ENCODE data around the gene OR13C8. TPM values are rescaled to one million over a fixed set of nuclear protein-coding genes. Genes with fewer than 3 reads are reported as not detected.
"Not testable (repeated sequence)": the region's sequence is repeated elsewhere in the genome, so short reads cannot be mapped to it uniquely, and the experiment has no call there.

OR13C8 gene, protein sequence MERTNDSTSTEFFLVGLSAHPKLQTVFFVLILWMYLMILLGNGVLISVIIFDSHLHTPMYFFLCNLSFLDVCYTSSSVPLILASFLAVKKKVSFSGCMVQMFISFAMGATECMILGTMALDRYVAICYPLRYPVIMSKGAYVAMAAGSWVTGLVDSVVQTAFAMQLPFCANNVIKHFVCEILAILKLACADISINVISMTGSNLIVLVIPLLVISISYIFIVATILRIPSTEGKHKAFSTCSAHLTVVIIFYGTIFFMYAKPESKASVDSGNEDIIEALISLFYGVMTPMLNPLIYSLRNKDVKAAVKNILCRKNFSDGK
- total RNA-seq = not detected

GRCh38 chr9:104568868-104569267, at the start of gene OR13C8:
Gene OR13C8, plus strand, starts transcription at chr9:104569168. Its CDS starts 0 bp downstream, at chr9:104569168.
- Histone ChIP-seq H3K4me3 (no peak within 1 kb of the TSS), H3K36me3 (no peaks in the 10 kb centered on the region), H3K9me3 (peaks cover 0 to 15% of the 10 kb centered on the region in 2 donors), H3K27me3 (no peaks in the 10 kb centered on the region), H3K27ac (no peak within 1 kb of the TSS), H3K4me1 (no peaks in the 10 kb centered on the region)
- DNase-seq (ENCODE audit: low spot score in 2 of 2) = no peak
- intact Hi-C loops (cut with DNase I; ENCODE audit: low total_unique reads) = no loop called here
- no peak for TF ChIP-seq POLR2AphosphoS5 (IDR thresholded peaks at IDR 0.05)
- TF ChIP-seq, protein P1, sequence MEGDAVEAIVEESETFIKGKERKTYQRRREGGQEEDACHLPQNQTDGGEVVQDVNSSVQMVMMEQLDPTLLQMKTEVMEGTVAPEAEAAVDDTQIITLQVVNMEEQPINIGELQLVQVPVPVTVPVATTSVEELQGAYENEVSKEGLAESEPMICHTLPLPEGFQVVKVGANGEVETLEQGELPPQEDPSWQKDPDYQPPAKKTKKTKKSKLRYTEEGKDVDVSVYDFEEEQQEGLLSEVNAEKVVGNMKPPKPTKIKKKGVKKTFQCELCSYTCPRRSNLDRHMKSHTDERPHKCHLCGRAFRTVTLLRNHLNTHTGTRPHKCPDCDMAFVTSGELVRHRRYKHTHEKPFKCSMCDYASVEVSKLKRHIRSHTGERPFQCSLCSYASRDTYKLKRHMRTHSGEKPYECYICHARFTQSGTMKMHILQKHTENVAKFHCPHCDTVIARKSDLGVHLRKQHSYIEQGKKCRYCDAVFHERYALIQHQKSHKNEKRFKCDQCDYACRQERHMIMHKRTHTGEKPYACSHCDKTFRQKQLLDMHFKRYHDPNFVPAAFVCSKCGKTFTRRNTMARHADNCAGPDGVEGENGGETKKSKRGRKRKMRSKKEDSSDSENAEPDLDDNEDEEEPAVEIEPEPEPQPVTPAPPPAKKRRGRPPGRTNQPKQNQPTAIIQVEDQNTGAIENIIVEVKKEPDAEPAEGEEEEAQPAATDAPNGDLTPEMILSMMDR (IDR thresholded peaks at IDR 0.05) = no peak

- H3K27ac ChIP-seq; H3K4me3 ChIP-seq; H3K4me1 ChIP-seq; DNase-seq (ENCODE audit: low spot score in 2 of 2); H3K27me3 ChIP-seq; intact Hi-C loops (cut with DNase I; ENCODE audit: low total_unique reads); H3K9me3 ChIP-seq; H3K36me3 ChIP-seq: not testable (repeated sequence)
Measured at GRCh38 chr9:104520241-104520640, 48.7 kb upstream of the OR13C8 start.

GRCh38 chr9:104527109-104527508, 41.9 kb upstream of the OR13C8 start, which contains the start of gene OR13C4:
Gene OR13C4, minus strand, starts transcription at chr9:104527209. Its CDS starts 0 bp downstream, at chr9:104527209.
- H3K27ac ChIP-seq = no peak within 1 kb of the TSS
- H3K4me1 ChIP-seq = no peaks in the 10 kb centered on the region
- no peak within 1 kb of the TSS for H3K4me3 ChIP-seq
- TF ChIP-seq, protein P1 (IDR thresholded peaks at IDR 0.05) = no peak
- no peak for TF ChIP-seq POLR2AphosphoS5 (IDR thresholded peaks at IDR 0.05)
- no peaks in the 10 kb centered on the region for H3K36me3 ChIP-seq
- H3K27me3 ChIP-seq = no peaks in the 10 kb centered on the region
- intact Hi-C loops (cut with DNase I; ENCODE audit: low total_unique reads) = no loop called here
- H3K9me3 ChIP-seq = peaks cover 0 to 8% of the 10 kb centered on the region in 2 donors
- DNase-seq (ENCODE audit: low spot score in 2 of 2) = no peak

DNA sequence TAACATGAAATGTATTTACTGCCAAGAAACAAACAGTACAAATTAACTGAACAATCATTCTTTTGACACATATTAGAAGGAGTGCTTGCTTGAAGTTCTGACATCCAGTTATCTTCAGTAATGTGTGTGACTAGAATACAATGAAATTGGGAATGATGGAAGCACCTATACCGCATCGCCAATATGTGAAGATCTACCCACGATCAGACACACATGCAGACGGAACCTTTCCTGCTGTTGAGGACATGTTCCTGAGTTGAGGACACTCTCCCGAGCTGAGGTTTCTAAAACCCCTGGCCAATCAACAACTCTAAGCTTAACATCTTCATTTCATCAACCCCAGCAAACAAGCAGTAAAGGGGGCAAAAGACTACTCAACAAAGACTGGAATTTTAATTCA, 32.2 kb upstream of the OR13C8 start, which contains the start of gene OR13C3:
Gene OR13C3 (minus strand): TSS at position 101 of the 400 bp plus-strand sequence. CDS start 133 bp downstream, outside the sequence.
- intact Hi-C loops (cut with DNase I; ENCODE audit: low total_unique reads) = no loop called here
- H3K4me3 ChIP-seq = no peak within 1 kb of the TSS
- no peaks in the 10 kb centered on the region for H3K4me1 ChIP-seq
- H3K27me3 ChIP-seq = no peaks in the 10 kb centered on the region
- no peaks in the 10 kb centered on the region for H3K36me3 ChIP-seq
- H3K9me3 ChIP-seq = no peaks in the 10 kb centered on the region
- TF ChIP-seq POLR2AphosphoS5 (IDR thresholded peaks at IDR 0.05) (no peak), POLR2A (IDR thresholded peaks at IDR 0.05) (no peak)
- TF ChIP-seq, protein P1 (IDR thresholded peaks at IDR 0.05) = no peak
- H3K27ac ChIP-seq = no peak within 1 kb of the TSS
- DNase-seq (ENCODE audit: low spot score in 2 of 2) = no peak

DNA sequence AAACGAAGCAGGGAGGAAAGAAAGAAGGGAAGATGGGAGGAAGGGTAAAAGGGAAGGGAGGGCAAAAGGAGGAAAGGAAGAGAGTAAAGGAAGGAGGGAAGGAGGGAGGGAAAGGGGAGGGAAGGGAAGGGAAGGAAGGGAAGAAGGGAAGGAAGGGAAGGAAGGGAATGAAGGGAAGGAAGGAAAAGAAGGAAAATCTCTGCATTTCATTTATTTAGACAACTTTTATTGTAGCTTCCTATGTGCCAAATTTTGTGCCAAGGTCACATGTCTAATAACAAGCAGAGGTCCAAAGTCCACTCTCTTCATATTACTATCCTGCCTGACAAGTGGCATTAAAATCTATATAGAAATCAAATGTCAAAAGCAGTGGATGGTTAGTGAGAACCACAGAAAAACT, 29.7 kb upstream of the OR13C8 start:
- H3K36me3 ChIP-seq = no peaks in the 10 kb centered on the region
- intact Hi-C loops (cut with DNase I; ENCODE audit: low total_unique reads) = no loop called here
- no peaks in the 10 kb centered on the region for H3K4me1 ChIP-seq
- H3K4me3 ChIP-seq = no peak overlapping the region
- no peaks in the 10 kb centered on the region for H3K27me3 ChIP-seq
- TF ChIP-seq POLR2A (IDR thresholded peaks at IDR 0.05) (no peak), POLR2AphosphoS5 (IDR thresholded peaks at IDR 0.05) (no peak)
- TF ChIP-seq, protein P1 (IDR thresholded peaks at IDR 0.05) = no peak
- H3K9me3 ChIP-seq = no peaks in the 10 kb centered on the region
- DNase-seq (ENCODE audit: low spot score in 2 of 2) = no peak
- H3K27ac ChIP-seq = no peak overlapping the region

Measured in breast epithelium (tissue), 4 donors.